Heart left ventricle (tissue), 16 donors: ENCODE measurements around the gene PARVG. TPM values are rescaled to one million over a fixed set of nuclear protein-coding genes. Genes with fewer than 3 reads are reported as not detected.
"Not testable (repeated sequence)": the region's sequence is repeated elsewhere in the genome, so short reads cannot be mapped to it uniquely, and the experiment has no call there.

Source experiments
- ATAC-seq, 4 donors: fragments of 200-7000 bp; cut with Tn5 transposase; one replicate each; pipeline ENCODE4 v1.9.1; 2020 to 2022; ENCODE audit warnings: moderate library complexity in 4 of 4, mild to moderate bottlenecking in 3 of 4, moderate number of reproducible peaks in 1 of 4
- DNase-seq, 5 donors: peaks; one replicate each; pipeline ENCODE4 v3.0.0-alpha.2; 2020
- H3K27ac ChIP-seq, 12 donors: fragments of 200-600 bp; sonication (generic) in 4 of 12; one replicate each; pipeline versions ENCODE4 v1.5.0 to v1.8.0; 2016 to 2022; ENCODE audit warnings: mild to moderate bottlenecking in 2 of 12
- H3K27me3 ChIP-seq, 9 donors: fragments of 200-600 bp; sonication (generic) in 2 of 9; one replicate each; pipeline versions ENCODE4 v1.5.1 to v1.8.0; 2016 to 2022; ENCODE audit warnings: mild to moderate bottlenecking in 3 of 9
- H3K36me3 ChIP-seq, 9 donors: fragments of 200-600 bp; sonication (generic) in 2 of 9; one replicate each; pipeline versions ENCODE4 v1.5.0 to v1.8.0; 2018 to 2022; ENCODE audit warnings: mild to moderate bottlenecking in 2 of 9
- H3K4me1 ChIP-seq, 12 donors: fragments of 200-600 bp; sonication (generic) in 4 of 12; one replicate each; pipeline versions ENCODE4 v1.5.0 to v1.8.0; 2016 to 2022; ENCODE audit warnings: mild to moderate bottlenecking in 3 of 12
- H3K4me3 ChIP-seq, 12 donors: fragments of 200-600 bp; sonication (generic) in 4 of 12; one replicate each; pipeline versions ENCODE4 v1.5.0 to v1.8.0; 2017 to 2022; ENCODE audit warnings: mild to moderate bottlenecking in 9 of 12, moderate library complexity in 4 of 12
- H3K9me3 ChIP-seq, 12 donors: fragments of 200-600 bp; sonication (generic) in 4 of 12; one replicate each; pipeline versions ENCODE4 v1.5.0 to v1.8.0; 2016 to 2022; ENCODE audit warnings: mild to moderate bottlenecking in 1 of 12
- CTCF ChIP-seq, 12 donors: fragments of 200-600 bp; sonication (generic) in 4 of 12; IDR thresholded peaks; one replicate each; pipeline versions ENCODE4 v1.5.0 to v1.8.0; 2018 to 2022; ENCODE audit warnings: antibody characterized with exemption in 12 of 12, mild to moderate bottlenecking in 5 of 12
- POLR2A ChIP-seq, 2 donors: fragments of 450-650 bp; IDR thresholded peaks; one replicate each; pipeline ENCODE4 v1.6.1; 2017; ENCODE audit warnings: antibody characterized with exemption in 2 of 2, mild to moderate bottlenecking in 2 of 2, moderate library complexity in 2 of 2
- WGBS, 4 donors: extraction: QIAGEN DNeasy Blood & Tissue Kit in 2 of 4; methylation state at CpG; one replicate each; pipeline versions ENCODE4 v1.1.5 to v1.1.7; 2013 to 2018; 5-methylcytosine and 5-hydroxymethylcytosine counted together
- intact Hi-C, 10 donors: fragments of 100-400 bp; cut with DNase I; formaldehyde crosslinking; loops; one replicate each; pipeline versions ENCODE4 v1.11.1 to v1.14.2; 2022
- polyA plus RNA-seq, 2 donors: library from polyadenylated mRNA; stranded (reverse); fragments of 200-250 nt; gene quantifications; one replicate each; pipeline ENCODE4 v1.2.3, GENCODE V29; 2013
- total RNA-seq, 9 donors: library from RNA; depleted of rRNA in 2 of 9; stranded (reverse); fragments of >200 nt in 2 of 9; fragmentation: NEBNext Ultra II Directional in 3 of 9; extraction: Animal tissue kit (Norgen Biotek cat#: 25700) in 3 of 9; gene quantifications; one replicate each; pipeline versions ENCODE4 v1.1.0 to v1.2.4, GENCODE V29; 2016 to 2023
- donor health status: ischemic (EF 13 %, LVEDD 7.1; RV severe dilation, severe dysfunction).
- donor health status: healthy with polysubstance abuse.
- donor health status: DM: no; HTN: yes; CAD: no.
- donor health status: DM: no; HTN: no; CAD: no.
- donor health status: ischemic (EF 25% LVEDD 6.9; RV normal size, moderate dysfunction).
- donor health status: ischemic (EF 25% LVEDD 5.7; RV mildly dilated, moderate dysfunction).
- donor health status: healthy.
- donor health status: DM: yes; HTN: yes; CAD: no.
- donor health status: ischemic (EF 35%, LVEDD 5.7; RV mildly dilated, moderate dysfunction).
- donor health status: nonischemic (EF 11% LVEDD 7.7; RV severe dilation, severe dysfunction).
- donor health status: DM: yes; HTN: yes; CAD: no.
- donor health status: PGD.
- donor health status: ischemic (EF 29% LVEDD 5.4; RV normal size, mild dysfunction).
- donor health status: nonischemic (EF 23%, LVEDD 6.1; RV moderate dilation, normal function).

Gene PARVG
- total and polyA plus RNA-seq, 11 donors = 1.1 to 34.8 (median 2.2) TPM

GRCh38 chr22:44229331-44229730 lies 48.6 kb downstream of the PARVG start:
- Histone ChIP-seq H3K36me3 (no peaks in the 10 kb centered on the region), H3K9me3 (peaks cover 0 to 29% (median 16%) of the 10 kb centered on the region in 12 donors), H3K27me3 (peaks cover 0 to 9% (median 0%) of the 10 kb centered on the region in 9 donors), H3K4me1 (no peaks in the 10 kb centered on the region), H3K27ac (no peak overlapping the region), H3K4me3 (no peak overlapping the region)
- 78 to 92% (median 87%) methylated on average over 3 of the region's 3 CpGs for WGBS, 4 donors
- intact Hi-C loops = no loop called here
- ATAC-seq = no peak
- TF ChIP-seq POLR2A (IDR thresholded peaks at IDR 0.05) (no peak), CTCF (IDR thresholded peaks at IDR 0.05) (no peak)
- DNase-seq = no peak

DNA sequence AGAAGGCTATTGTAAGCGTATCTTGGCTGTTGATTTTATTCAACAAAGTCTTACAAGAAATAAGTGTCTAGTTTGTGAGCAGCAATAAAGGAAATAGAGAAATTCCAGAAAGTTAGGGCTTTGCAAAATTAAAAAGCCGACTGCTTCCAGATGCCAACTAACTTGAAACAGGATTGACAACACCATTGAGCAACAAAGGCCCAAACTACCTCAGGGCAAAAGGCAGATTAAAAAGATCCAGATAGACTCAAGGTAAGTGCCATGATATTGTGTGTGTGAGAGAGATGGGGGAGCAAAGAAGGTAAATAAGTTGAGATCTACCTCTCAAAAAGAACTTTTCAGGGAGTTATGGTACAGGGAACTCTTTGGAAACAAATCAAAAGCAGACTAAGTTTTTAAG lies 49.1 kb downstream of the PARVG start:
- H3K36me3 ChIP-seq = no peaks in the 10 kb centered on the region
- WGBS, 4 donors = 93 to 95% (median 94%) methylated on average over 2 of the region's 2 CpGs
- DNase-seq (no peak), ATAC-seq (no peak)
- intact Hi-C loops = no loop called here
- no peaks in the 10 kb centered on the region for H3K4me1 ChIP-seq
- peaks cover 0 to 9% (median 0%) of the 10 kb centered on the region in 9 donors for H3K27me3 ChIP-seq
- TF ChIP-seq POLR2A (IDR thresholded peaks at IDR 0.05) = no peak
- TF ChIP-seq CTCF (IDR thresholded peaks at IDR 0.05) = no peak
- peaks cover 0 to 29% (median 16%) of the 10 kb centered on the region in 12 donors for H3K9me3 ChIP-seq
- no peak overlapping the region for H3K27ac ChIP-seq
- H3K4me3 ChIP-seq = no peak overlapping the region

- 73 to 78% (median 77%) methylated on average over 4 of the region's 4 CpGs for WGBS, 4 donors
- H3K9me3 ChIP-seq = peaks cover 0 to 29% (median 16%) of the 10 kb centered on the region in 12 donors
- no peaks in the 10 kb centered on the region for H3K36me3 ChIP-seq
- TF ChIP-seq POLR2A (IDR thresholded peaks at IDR 0.05) = no peak
- no peak for TF ChIP-seq CTCF (IDR thresholded peaks at IDR 0.05)
- peaks cover 0 to 4% (median 0%) of the 10 kb centered on the region in 9 donors for H3K27me3 ChIP-seq
- ATAC-seq = no peak
- no peak overlapping the region for H3K4me3 ChIP-seq
- intact Hi-C loops = no loop called here
- no peak for DNase-seq
- H3K4me1 ChIP-seq = no peaks in the 10 kb centered on the region
- no peak overlapping the region for H3K27ac ChIP-seq
These were observed 50.5 kb downstream of the PARVG start for GRCh38 chr22:44231233-44231632.

DNA sequence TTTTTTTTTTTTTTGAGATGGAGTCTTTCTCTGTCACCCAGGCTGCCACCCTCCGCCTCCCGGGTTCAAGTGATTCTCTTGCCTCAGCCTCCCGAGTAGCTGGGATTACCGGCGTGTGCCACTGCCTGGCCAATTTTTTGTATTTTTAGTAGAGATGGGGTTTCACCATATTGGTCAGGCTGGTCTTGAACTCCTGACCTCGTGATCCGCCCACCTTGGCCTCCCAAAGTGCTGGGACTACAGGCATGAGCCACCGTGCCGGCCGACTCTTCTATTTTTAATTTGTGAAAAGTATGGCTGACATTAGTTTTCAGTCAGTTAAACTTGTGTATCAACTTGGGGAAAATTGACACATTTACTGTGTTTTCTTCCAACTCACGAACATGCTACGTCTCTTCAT lies 53.6 kb downstream of the PARVG start:
- peaks cover 0 to 30% (median 1%) of the 10 kb centered on the region in 12 donors for H3K9me3 ChIP-seq
- H3K4me1 ChIP-seq, H3K27ac ChIP-seq, H3K27me3 ChIP-seq, H3K4me3 ChIP-seq, ATAC-seq, DNase-seq, H3K36me3 ChIP-seq, intact Hi-C loops: not testable (repeated sequence)
- WGBS, 4 donors = 93 to 95% (median 94%) methylated on average over 12 of the region's 12 CpGs

GRCh38 chr22:44237290-44237689 lies 56.6 kb downstream of the PARVG start:
- peaks cover 0 to 25% (median 0%) of the 10 kb centered on the region in 12 donors for H3K9me3 ChIP-seq
- H3K36me3 ChIP-seq = no peaks in the 10 kb centered on the region
- H3K4me3 ChIP-seq = no peak overlapping the region
- ATAC-seq (no peak), DNase-seq (no peak)
- H3K4me1 ChIP-seq = no peaks in the 10 kb centered on the region
- H3K27ac ChIP-seq = no peak overlapping the region
- no peaks in the 10 kb centered on the region for H3K27me3 ChIP-seq
- no peak for TF ChIP-seq CTCF (IDR thresholded peaks at IDR 0.05)
- no peak for TF ChIP-seq POLR2A (IDR thresholded peaks at IDR 0.05)
- intact Hi-C loops = no loop called here

DNA sequence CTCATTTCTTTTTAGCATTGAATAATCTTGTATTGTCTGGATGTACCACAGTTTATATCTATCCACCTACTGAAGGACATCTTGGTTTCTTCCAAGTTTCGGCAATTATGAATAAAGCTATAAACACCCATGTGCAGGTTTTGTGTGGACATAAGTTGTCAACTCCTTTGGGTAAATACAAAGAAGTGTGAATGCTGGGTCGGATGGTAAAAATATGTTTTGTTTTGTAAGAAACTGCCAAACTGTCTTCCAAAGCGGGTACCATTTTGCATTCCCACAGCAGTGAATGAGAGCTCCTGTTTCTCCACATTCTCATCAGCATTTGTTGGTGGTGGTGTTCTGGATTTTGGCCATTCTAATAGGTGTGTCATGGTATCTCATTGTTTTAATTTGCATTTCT lies 60.4 kb downstream of the PARVG start:
- DNase-seq, H3K36me3 ChIP-seq, H3K4me3 ChIP-seq, H3K27ac ChIP-seq, ATAC-seq, intact Hi-C loops, H3K27me3 ChIP-seq, H3K4me1 ChIP-seq: not testable (repeated sequence)
- H3K9me3 ChIP-seq = peaks cover 0 to 25% (median 0%) of the 10 kb centered on the region in 12 donors
- WGBS, 4 donors = 89 to 99% (median 90%) methylated on average over 3 of the region's 3 CpGs
